Measurements from ENCODE around the gene DLGAP1.

GRCh38 chr18:4196351-4196750 is 258.8 kb downstream of the DLGAP1 start:
- TF ChIP-seq POLR2A (IDR thresholded peaks at IDR 0.05; ENCODE audit: low read length) (no peak), GATA1 (IDR thresholded peaks at IDR 0.05; ENCODE audit: low read depth, low read length) (no peak)

Data from erythroblast (primary cell).